Measurements from ENCODE around the gene TPCN2.

DNA sequence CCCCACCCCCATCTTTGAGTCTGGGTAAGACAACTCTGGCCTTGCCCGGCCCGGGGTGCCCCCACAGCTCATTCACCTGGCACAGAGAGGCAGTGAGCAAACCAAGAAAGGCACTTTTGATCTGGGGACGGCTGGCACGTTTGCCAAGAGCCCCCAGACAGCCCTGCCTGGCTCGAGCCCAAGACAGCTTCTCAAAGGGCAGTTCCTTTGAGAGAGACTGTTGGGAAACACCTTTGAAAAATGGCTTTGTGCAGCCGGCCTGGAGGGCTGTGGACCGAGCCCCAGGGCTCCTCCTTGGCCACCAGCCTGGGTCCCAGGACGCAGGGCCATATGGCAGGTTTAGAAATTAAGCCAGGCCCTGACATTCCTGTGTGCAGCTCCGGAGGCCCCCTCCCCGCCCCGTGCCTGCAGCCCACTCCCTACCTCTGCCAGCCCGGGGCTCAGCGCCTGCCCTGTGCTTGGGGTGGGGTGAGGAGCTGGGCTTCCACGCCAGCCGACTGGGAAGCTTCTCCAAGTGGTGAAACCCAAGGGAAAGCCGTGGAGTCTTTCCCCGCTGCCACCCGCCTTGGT lies 56.8 kb downstream of the TPCN2 start:
- TF ChIP-seq, protein P1, sequence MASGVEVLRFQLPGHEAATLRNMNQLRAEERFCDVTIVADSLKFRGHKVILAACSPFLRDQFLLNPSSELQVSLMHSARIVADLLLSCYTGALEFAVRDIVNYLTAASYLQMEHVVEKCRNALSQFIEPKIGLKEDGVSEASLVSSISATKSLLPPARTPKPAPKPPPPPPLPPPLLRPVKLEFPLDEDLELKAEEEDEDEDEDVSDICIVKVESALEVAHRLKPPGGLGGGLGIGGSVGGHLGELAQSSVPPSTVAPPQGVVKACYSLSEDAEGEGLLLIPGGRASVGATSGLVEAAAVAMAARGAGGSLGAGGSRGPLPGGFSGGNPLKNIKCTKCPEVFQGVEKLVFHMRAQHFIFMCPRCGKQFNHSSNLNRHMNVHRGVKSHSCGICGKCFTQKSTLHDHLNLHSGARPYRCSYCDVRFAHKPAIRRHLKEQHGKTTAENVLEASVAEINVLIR (CRISPR knock-in tag; IDR thresholded peaks at IDR 0.05): no peak
- TF ChIP-seq TEAD4 (IDR thresholded peaks at IDR 0.05; ENCODE audit: low read length) (no peak), TEAD4 (CRISPR knock-in tag; IDR thresholded peaks at IDR 0.05; ENCODE audit: borderline replicate concordance) (no peak), TAF1 (IDR thresholded peaks at IDR 0.05; ENCODE audit: control insufficient read depth, extremely low read depth, insufficient read depth, low read length, severe bottlenecking) (no peak), SPI1 (IDR thresholded peaks at IDR 0.05; ENCODE audit: borderline replicate concordance, low read depth, low read length) (no peak), RBM14 (IDR thresholded peaks at IDR 0.05; ENCODE audit: borderline replicate concordance, insufficient read depth, low read depth, low read length) (no peak), EZH2 (IDR thresholded peaks at IDR 0.05; ENCODE audit: borderline replicate concordance, low read depth, low read length) (no peak), ZZZ3 (IDR thresholded peaks at IDR 0.05) (no peak), ZNF316 (IDR thresholded peaks at IDR 0.05) (no peak), CBX2 (IDR thresholded peaks at IDR 0.05; ENCODE audit: insufficient read depth, low read length, poor library complexity, severe bottlenecking) (no peak), TCF7L2 (IDR thresholded peaks at IDR 0.05; ENCODE audit: low read depth, low read length) (no peak)
- TF ChIP-seq, protein P2, sequence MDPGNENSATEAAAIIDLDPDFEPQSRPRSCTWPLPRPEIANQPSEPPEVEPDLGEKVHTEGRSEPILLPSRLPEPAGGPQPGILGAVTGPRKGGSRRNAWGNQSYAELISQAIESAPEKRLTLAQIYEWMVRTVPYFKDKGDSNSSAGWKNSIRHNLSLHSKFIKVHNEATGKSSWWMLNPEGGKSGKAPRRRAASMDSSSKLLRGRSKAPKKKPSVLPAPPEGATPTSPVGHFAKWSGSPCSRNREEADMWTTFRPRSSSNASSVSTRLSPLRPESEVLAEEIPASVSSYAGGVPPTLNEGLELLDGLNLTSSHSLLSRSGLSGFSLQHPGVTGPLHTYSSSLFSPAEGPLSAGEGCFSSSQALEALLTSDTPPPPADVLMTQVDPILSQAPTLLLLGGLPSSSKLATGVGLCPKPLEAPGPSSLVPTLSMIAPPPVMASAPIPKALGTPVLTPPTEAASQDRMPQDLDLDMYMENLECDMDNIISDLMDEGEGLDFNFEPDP (CRISPR knock-in tag; IDR thresholded peaks at IDR 0.05): no peak
- TF ChIP-seq, protein P3, sequence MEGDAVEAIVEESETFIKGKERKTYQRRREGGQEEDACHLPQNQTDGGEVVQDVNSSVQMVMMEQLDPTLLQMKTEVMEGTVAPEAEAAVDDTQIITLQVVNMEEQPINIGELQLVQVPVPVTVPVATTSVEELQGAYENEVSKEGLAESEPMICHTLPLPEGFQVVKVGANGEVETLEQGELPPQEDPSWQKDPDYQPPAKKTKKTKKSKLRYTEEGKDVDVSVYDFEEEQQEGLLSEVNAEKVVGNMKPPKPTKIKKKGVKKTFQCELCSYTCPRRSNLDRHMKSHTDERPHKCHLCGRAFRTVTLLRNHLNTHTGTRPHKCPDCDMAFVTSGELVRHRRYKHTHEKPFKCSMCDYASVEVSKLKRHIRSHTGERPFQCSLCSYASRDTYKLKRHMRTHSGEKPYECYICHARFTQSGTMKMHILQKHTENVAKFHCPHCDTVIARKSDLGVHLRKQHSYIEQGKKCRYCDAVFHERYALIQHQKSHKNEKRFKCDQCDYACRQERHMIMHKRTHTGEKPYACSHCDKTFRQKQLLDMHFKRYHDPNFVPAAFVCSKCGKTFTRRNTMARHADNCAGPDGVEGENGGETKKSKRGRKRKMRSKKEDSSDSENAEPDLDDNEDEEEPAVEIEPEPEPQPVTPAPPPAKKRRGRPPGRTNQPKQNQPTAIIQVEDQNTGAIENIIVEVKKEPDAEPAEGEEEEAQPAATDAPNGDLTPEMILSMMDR (IDR thresholded peaks at IDR 0.05 in 2 of 3, conservative IDR thresholded peaks at IDR 0.05 in 1 of 3; ENCODE audit: insufficient read depth in 2 of 3, low read depth in 1 of 3, low read length in 3 of 3): no peak
- TF ChIP-seq, protein P4, sequence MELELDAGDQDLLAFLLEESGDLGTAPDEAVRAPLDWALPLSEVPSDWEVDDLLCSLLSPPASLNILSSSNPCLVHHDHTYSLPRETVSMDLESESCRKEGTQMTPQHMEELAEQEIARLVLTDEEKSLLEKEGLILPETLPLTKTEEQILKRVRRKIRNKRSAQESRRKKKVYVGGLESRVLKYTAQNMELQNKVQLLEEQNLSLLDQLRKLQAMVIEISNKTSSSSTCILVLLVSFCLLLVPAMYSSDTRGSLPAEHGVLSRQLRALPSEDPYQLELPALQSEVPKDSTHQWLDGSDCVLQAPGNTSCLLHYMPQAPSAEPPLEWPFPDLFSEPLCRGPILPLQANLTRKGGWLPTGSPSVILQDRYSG (tag; conservative IDR thresholded peaks at IDR 0.05; ENCODE audit: low read depth): no peak

All from K562 (cell line).